ENCODE data around the gene ABCD3.

ABCD3 gene

DNA sequence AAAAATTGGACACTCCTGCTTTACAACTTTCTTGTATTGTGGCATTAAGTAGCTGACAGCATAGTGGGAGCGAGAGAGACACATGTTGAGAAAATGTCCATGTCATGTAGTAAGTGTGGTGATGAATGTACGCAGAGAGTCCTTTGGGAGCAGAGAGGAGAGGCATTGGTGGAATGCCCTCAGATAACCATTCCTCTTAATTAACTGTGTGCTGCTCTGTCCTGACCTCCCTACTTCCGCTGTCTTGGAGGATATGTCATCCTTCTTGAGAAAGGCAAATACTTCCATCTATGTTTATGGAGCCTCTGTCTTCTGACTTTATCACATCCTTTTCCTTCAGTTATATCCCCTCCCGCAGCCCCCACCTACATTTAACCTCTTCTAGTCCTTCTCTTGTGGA lies 85.0 kb downstream of the ABCD3 start:
- TF ChIP-seq, protein P1, sequence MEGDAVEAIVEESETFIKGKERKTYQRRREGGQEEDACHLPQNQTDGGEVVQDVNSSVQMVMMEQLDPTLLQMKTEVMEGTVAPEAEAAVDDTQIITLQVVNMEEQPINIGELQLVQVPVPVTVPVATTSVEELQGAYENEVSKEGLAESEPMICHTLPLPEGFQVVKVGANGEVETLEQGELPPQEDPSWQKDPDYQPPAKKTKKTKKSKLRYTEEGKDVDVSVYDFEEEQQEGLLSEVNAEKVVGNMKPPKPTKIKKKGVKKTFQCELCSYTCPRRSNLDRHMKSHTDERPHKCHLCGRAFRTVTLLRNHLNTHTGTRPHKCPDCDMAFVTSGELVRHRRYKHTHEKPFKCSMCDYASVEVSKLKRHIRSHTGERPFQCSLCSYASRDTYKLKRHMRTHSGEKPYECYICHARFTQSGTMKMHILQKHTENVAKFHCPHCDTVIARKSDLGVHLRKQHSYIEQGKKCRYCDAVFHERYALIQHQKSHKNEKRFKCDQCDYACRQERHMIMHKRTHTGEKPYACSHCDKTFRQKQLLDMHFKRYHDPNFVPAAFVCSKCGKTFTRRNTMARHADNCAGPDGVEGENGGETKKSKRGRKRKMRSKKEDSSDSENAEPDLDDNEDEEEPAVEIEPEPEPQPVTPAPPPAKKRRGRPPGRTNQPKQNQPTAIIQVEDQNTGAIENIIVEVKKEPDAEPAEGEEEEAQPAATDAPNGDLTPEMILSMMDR (IDR thresholded peaks at IDR 0.05; ENCODE audit: borderline replicate concordance, insufficient read depth, low read depth, low read length): no peak
- H3K4me3 ChIP-seq (ENCODE audit: low read depth, low read length): no peak overlapping the region

DNA sequence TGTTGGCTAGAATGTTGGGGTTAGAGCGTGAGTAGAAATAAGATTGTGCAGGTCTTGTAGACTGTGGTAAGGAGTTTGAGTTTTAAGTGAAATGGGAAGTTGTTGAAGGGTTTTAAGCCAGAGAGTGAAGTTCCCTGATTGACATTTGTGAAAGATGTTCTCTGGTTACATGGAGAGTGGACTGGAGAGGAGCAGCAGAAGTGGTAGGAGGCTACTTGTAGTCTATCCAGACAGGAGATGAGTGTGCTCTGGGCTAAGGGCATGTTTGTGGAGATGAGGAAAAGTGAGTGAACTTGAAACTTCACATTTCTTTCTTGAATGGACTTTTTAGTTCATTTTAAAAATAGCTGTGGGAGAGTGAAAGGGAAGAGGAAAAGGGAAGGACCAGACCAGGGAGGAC lies 86.4 kb downstream of the ABCD3 start:
- TF ChIP-seq, protein P1 (IDR thresholded peaks at IDR 0.05; ENCODE audit: borderline replicate concordance, insufficient read depth, low read depth, low read length): no peak
- no peak overlapping the region for H3K4me3 ChIP-seq (ENCODE audit: low read depth, low read length)

DNA sequence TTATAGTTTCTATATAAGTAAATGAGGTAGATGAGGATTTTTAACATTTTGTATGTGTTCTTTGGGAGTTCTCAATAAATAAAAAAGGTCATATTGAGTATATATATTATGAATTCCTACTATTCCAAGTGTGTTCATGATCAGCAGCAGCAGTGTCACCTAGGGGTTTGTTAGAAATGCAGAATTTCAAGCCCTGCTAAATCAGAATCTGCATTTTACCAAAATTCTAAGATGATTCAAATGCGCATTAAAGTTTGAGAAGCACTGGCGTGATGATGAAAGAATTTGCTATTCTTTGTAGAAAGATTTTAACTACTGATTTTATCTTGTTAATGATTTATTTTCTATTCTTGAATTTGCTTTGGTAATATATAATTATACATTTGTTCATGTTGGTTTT lies 94.6 kb downstream of the ABCD3 start:
- no peak overlapping the region for H3K4me3 ChIP-seq (ENCODE audit: low read depth, low read length)
- TF ChIP-seq, protein P1 (IDR thresholded peaks at IDR 0.05; ENCODE audit: borderline replicate concordance, insufficient read depth, low read depth, low read length): no peak

DNA sequence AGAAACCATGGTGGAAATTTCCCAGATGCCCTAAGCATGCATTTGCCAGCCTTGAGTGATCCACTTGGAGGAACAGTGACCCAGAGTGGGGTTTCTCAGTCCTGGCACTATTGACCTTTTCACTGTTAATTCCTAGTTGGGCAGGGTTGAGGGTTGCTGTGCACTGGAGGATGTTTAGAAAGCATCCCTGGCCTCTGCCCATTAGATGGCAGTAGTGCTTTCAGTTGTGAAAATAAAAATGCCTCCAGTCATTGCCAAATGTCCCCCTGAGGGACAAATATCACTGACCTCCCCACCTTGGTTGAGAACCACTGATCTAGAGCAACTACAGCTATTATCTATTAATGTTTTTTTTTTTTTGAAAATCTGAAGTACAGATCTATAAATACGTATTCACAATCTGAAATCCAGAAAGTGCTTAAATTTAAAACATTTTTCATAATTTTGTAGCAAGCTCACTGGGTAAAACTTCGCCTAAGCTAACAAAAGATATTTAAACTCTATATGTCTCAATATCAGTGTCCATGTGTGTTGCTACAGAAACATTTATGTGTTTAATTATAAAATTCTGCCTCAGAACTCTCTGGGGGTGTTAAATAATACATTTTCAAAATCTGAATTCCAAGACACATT lies 96.0 kb downstream of the ABCD3 start:
- TF ChIP-seq, protein P1 (IDR thresholded peaks at IDR 0.05; ENCODE audit: borderline replicate concordance, insufficient read depth, low read depth, low read length): peak; percentile 49; the same call in 1 of the 2 replicates
- no peak overlapping the region for H3K4me3 ChIP-seq (ENCODE audit: low read depth, low read length)

DNA sequence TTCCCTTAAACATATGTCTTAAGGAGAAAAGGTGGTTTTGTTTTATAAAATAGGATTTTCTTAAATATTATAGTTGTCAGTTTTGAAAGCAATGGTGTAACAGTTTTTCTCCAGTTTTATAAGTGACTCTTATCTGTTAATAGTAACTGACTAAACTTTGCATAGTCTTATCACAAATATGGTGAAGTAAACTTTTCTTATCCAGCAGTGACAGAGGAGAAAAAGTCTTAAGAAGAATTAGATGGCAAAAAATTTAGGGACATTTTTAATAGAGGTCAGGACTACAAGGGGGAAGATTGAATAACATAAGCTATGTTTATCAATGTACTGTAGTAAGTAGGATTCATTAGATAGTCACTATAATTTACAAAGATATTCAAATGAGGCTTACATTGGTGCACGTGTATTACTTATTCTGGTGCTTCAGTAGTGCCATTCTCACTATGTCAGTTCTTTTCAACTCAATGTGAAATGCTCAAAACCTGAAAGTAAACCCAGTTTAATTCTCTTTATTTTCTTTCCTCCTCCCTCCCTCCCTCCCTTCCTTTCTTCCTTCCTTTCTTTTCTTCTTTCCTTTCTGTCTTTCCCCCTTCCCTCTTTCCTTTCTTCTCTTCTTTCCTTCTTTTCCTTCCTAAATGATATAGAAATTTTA lies 97.2 kb downstream of the ABCD3 start:
- TF ChIP-seq, protein P1 (IDR thresholded peaks at IDR 0.05; ENCODE audit: borderline replicate concordance, insufficient read depth, low read depth, low read length): no peak

DNA sequence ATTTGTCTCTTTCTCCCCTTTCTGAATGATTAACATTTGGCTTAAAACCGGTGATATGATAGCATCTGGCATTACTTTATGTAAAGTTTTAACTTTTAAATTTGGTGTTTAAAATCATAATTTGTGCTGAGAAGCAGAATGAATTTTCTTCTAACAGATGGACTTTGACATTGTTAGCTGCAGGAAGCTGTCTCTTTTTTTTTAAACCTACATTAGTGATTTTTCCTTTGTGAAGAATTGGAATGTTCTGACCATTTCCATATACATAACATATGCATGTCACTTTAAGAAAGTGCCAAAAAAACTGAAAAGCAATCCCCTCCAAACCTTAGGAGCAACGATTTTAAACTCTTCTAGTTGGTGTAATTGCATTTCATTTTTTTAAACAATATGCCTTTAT lies 101.2 kb downstream of the ABCD3 start:
- TF ChIP-seq, protein P1 (IDR thresholded peaks at IDR 0.05; ENCODE audit: borderline replicate concordance, insufficient read depth, low read depth, low read length): no peak
- H3K4me3 ChIP-seq (ENCODE audit: low read depth, low read length): no peak overlapping the region

More for the DNA sequence above, 97.2 kb downstream of the ABCD3 start:
- H3K4me3 ChIP-seq (ENCODE audit: low read depth, low read length): no peak overlapping the region

DNA sequence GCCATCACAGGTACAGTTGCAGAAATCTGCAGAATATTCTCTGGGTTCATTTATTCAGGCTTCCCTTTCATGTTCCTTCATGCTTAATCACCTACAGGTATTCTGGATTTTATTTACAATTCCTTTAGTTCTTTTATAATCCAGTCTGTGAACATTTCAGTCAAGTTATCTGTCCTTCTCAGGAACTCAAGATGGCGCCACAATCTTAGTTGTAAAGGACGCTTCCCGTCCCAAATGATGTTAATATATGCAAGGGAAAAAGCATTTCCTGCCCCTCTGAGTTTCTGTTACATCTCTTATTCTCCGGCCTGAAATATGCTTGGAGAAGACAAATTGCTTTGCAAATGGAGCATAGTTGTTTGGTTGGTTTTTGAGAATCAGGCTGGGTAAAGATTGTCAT lies 104.1 kb downstream of the ABCD3 start:
- TF ChIP-seq, protein P1 (IDR thresholded peaks at IDR 0.05; ENCODE audit: borderline replicate concordance, insufficient read depth, low read depth, low read length): 0 out of 2 replicates have a peak, but pooled peaks have one; percentile 3

More for the DNA sequence above, 104.1 kb downstream of the ABCD3 start:
- H3K4me3 ChIP-seq (ENCODE audit: low read depth, low read length): no peak overlapping the region
